ENCODE data around the gene FUZ. TPM values are rescaled to one million over a fixed set of nuclear protein-coding genes. Genes with fewer than 3 reads are reported as not detected.

The FUZ gene
- total RNA-seq, 1 experiment from 2014 or later: 1.1 TPM

DNA sequence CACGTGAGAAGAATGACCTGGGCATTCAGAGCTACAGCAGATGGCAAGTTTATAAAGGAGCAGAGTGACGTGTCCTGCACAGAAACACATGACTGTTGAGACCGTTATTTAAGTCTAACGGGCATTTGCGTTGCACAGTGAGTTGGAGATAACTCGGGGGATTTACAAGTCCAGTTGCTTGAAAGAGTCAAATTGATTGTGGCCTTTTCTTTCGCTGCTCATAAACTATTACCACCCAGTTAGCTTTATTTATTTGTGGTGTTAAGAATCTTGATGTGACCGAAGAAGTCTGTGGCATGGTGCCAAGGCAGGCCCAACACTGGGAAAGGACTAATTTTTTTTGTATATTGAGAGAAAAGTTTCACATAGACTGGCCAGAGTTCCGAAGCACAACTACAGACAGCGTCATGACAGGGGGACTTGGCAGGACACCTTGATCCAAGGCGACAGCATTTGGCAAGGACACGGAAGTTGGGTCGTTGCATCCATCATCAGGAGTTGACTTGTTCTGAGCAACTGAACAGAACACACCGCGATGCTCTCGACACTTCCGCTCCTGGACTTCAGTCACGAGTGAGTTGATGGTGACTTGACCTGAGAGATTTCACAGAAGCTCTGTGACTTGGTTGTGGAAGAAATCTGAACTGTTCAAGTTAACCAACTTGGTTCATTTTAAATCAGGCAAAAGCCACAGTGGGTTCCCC, 25.9 kb upstream of the FUZ start:
- Histone ChIP-seq H4K20me1 (ENCODE audit: insufficient read depth) (no peaks in the 10 kb centered on the region), H3K4me1 (ENCODE audit: control insufficient read depth in 1 of 2, insufficient read depth in 2 of 2, low read length in 2 of 2) (no peaks in the 10 kb centered on the region), H3K27me3 (ENCODE audit: insufficient read depth, low read length) (no peaks in the 10 kb centered on the region), H3K9ac (ENCODE audit: low read length) (no peak overlapping the region), H3K36me3 (ENCODE audit: control insufficient read depth in 1 of 2, insufficient read depth in 2 of 2, low read length in 2 of 2) (peaks cover 26 to 35% of the 10 kb centered on the region in 2 experiments), H3K27ac (ENCODE audit: low read depth, low read length) (no peak overlapping the region), H2AFZ (ENCODE audit: low read depth, low read length, poor library complexity, severe bottlenecking) (no peak overlapping the region), H3K4me2 (ENCODE audit: low read length) (no peak overlapping the region), H3K4me3 (replicated peaks in 1 of 2; ENCODE audit: low read depth in 1 of 2, low read length in 2 of 2) (no peak overlapping the region), H3K9me2 (ENCODE audit: insufficient read depth) (no peaks in the 10 kb centered on the region), H3K9me3 (ENCODE audit: control insufficient read depth in 1 of 2, insufficient read depth in 1 of 2, low read depth in 1 of 2, low read length in 2 of 2) (no peaks in the 10 kb centered on the region), H3K79me2 (ENCODE audit: insufficient read depth, low read length) (no peaks in the 10 kb centered on the region)
- BruUV-seq (replicated peaks): TSS peak; percentile 39
- RAD21 ChIA-PET (ENCODE audit: low non-redundant PET in 1 of 2, low total read pairs in 2 of 2, uncharacterized antibody in 2 of 2, unreplicated experiment in 2 of 2): no interaction called here
- CTCF ChIA-PET: no interaction called here
- POLR2A ChIA-PET: no interaction called here
- TF ChIP-seq, protein P1, sequence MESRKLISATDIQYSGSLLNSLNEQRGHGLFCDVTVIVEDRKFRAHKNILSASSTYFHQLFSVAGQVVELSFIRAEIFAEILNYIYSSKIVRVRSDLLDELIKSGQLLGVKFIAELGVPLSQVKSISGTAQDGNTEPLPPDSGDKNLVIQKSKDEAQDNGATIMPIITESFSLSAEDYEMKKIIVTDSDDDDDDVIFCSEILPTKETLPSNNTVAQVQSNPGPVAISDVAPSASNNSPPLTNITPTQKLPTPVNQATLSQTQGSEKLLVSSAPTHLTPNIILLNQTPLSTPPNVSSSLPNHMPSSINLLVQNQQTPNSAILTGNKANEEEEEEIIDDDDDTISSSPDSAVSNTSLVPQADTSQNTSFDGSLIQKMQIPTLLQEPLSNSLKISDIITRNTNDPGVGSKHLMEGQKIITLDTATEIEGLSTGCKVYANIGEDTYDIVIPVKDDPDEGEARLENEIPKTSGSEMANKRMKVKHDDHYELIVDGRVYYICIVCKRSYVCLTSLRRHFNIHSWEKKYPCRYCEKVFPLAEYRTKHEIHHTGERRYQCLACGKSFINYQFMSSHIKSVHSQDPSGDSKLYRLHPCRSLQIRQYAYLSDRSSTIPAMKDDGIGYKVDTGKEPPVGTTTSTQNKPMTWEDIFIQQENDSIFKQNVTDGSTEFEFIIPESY (IDR thresholded peaks at IDR 0.05; ENCODE audit: extremely low read depth, insufficient replicate concordance, low read length): no peak
- TF ChIP-seq SP1 (IDR thresholded peaks at IDR 0.05; ENCODE audit: low read depth) (no peak), SIN3A (IDR thresholded peaks at IDR 0.05; ENCODE audit: low read depth) (no peak), YY1 (IDR thresholded peaks at IDR 0.05; ENCODE audit: extremely low read depth, insufficient replicate concordance, low read depth, low read length) (no peak), EZH2phosphoT487 (IDR thresholded peaks at IDR 0.05; ENCODE audit: borderline replicate concordance) (no peak), POLR2AphosphoS5 (IDR thresholded peaks at IDR 0.05; ENCODE audit: low read depth, low read length) (no peak), ELF1 (IDR thresholded peaks at IDR 0.05; ENCODE audit: borderline replicate concordance, low read depth) (no peak), CBX3 (IDR thresholded peaks at IDR 0.05; ENCODE audit: low read depth) (no peak), EGR1 (IDR thresholded peaks at IDR 0.05; ENCODE audit: low read depth) (no peak), FOSL1 (IDR thresholded peaks at IDR 0.05; ENCODE audit: low read depth) (no peak), CEBPB (IDR thresholded peaks at IDR 0.05; ENCODE audit: low read depth) (no peak), JUND (IDR thresholded peaks at IDR 0.05) (no peak), TCF7L2 (IDR thresholded peaks at IDR 0.05; ENCODE audit: borderline replicate concordance, extremely low read depth, insufficient read depth, insufficient read length) (no peak)
- TF ChIP-seq, protein P2, sequence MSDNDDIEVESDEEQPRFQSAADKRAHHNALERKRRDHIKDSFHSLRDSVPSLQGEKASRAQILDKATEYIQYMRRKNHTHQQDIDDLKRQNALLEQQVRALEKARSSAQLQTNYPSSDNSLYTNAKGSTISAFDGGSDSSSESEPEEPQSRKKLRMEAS (IDR thresholded peaks at IDR 0.05): no peak
- TF ChIP-seq, protein P3, sequence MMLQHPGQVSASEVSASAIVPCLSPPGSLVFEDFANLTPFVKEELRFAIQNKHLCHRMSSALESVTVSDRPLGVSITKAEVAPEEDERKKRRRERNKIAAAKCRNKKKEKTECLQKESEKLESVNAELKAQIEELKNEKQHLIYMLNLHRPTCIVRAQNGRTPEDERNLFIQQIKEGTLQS (IDR thresholded peaks at IDR 0.05): no peak
- TF ChIP-seq, protein P4, sequence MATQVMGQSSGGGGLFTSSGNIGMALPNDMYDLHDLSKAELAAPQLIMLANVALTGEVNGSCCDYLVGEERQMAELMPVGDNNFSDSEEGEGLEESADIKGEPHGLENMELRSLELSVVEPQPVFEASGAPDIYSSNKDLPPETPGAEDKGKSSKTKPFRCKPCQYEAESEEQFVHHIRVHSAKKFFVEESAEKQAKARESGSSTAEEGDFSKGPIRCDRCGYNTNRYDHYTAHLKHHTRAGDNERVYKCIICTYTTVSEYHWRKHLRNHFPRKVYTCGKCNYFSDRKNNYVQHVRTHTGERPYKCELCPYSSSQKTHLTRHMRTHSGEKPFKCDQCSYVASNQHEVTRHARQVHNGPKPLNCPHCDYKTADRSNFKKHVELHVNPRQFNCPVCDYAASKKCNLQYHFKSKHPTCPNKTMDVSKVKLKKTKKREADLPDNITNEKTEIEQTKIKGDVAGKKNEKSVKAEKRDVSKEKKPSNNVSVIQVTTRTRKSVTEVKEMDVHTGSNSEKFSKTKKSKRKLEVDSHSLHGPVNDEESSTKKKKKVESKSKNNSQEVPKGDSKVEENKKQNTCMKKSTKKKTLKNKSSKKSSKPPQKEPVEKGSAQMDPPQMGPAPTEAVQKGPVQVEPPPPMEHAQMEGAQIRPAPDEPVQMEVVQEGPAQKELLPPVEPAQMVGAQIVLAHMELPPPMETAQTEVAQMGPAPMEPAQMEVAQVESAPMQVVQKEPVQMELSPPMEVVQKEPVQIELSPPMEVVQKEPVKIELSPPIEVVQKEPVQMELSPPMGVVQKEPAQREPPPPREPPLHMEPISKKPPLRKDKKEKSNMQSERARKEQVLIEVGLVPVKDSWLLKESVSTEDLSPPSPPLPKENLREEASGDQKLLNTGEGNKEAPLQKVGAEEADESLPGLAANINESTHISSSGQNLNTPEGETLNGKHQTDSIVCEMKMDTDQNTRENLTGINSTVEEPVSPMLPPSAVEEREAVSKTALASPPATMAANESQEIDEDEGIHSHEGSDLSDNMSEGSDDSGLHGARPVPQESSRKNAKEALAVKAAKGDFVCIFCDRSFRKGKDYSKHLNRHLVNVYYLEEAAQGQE (IDR thresholded peaks at IDR 0.05; ENCODE audit: low read depth): no peak
- TF ChIP-seq, protein P5, sequence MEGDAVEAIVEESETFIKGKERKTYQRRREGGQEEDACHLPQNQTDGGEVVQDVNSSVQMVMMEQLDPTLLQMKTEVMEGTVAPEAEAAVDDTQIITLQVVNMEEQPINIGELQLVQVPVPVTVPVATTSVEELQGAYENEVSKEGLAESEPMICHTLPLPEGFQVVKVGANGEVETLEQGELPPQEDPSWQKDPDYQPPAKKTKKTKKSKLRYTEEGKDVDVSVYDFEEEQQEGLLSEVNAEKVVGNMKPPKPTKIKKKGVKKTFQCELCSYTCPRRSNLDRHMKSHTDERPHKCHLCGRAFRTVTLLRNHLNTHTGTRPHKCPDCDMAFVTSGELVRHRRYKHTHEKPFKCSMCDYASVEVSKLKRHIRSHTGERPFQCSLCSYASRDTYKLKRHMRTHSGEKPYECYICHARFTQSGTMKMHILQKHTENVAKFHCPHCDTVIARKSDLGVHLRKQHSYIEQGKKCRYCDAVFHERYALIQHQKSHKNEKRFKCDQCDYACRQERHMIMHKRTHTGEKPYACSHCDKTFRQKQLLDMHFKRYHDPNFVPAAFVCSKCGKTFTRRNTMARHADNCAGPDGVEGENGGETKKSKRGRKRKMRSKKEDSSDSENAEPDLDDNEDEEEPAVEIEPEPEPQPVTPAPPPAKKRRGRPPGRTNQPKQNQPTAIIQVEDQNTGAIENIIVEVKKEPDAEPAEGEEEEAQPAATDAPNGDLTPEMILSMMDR (IDR thresholded peaks at IDR 0.05 in 2 of 3, conservative IDR thresholded peaks at IDR 0.05 in 1 of 3; ENCODE audit: borderline replicate concordance in 1 of 3, insufficient read depth in 1 of 3, low read depth in 2 of 3, low read length in 2 of 3): no peak
- ATAC-seq (no peak), DNase-seq (ENCODE audit: low read depth, low spot score) (no peak)
- intact Hi-C loops (cut with micrococcal nuclease): no loop called here

Data from HCT116 (cell line).